ENCODE results near the gene PRIMA1.
A peak's percentile ranks its signal among the peaks of the same experiment; 100 is the strongest.

The PRIMA1 gene

DNA sequence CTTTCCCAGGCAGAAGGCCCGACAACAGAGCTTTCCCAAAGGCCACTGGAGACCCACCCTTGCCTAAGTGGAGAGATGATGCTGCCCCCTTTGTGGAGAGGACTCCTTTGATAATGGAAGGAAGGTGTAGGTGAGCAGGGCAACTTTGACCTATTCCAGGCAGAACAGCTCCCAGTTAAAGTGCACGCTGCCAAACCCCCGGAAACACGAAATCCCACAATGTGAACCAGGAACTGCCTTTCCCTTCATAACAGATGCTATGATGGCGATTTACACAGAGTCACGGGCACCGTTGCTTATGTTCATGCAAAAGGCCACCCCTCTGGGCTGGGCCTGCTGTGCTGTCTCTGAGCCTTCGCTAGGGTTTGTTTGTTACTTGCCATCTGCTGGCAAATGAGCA, 34.6 kb downstream of the PRIMA1 start:
- DNase-seq (ENCODE audit: low spot score), result no peak

GRCh38 chr14:93752980-93753561, 35.2 kb downstream of the PRIMA1 start:
- no peak for DNase-seq (ENCODE audit: low spot score)

- no peak for DNase-seq (ENCODE audit: low spot score)
Measured at GRCh38 chr14:93751946-93752655, 36.2 kb downstream of the PRIMA1 start.

GRCh38 chr14:93749076-93749420, 39.2 kb downstream of the PRIMA1 start:
- DNase-seq (ENCODE audit: low spot score), result no peak

DNA sequence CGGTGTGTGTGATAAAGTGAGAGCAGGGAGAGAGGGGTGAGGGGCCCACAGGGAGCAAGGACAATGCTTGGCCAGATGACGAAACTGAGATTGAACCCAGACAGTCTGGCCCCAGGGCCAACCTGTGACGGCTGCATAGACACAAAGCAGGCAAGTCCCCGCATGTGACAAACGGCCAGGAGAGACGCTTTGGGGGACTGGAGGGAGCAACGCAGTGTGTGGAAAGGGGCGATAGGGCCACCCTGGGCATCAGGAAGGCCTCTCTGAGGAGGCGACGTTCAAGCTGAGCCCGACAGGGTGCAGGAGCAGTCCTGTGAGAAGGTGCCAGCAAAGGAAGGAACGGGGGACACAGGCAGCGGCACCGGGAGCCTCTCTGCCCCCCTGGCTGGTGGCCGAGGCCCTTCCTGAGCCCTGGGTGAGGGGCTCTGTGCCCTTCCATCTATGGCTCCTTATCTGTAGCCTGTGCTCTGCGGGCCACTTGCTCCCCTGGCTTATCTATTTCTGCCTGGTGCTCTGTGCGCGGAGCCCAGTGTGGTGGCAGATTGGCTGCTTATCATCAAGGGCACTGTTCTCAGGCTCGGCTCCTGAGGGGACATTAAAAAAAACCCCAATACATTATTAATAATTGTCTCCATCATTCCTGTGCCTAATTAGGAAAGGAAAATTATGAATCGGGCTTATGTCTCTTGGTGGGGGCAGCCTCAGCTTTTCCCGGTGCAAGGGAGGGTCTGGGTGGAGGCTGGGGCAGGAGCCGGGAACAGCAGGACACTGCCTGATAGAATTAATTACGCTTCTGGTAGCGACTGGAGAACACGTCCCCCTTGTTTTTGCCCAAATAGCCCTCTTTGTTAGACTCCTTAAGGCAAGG, 39.8 kb downstream of the PRIMA1 start:
- DNase-seq (ENCODE audit: low spot score), result no peak

DNA sequence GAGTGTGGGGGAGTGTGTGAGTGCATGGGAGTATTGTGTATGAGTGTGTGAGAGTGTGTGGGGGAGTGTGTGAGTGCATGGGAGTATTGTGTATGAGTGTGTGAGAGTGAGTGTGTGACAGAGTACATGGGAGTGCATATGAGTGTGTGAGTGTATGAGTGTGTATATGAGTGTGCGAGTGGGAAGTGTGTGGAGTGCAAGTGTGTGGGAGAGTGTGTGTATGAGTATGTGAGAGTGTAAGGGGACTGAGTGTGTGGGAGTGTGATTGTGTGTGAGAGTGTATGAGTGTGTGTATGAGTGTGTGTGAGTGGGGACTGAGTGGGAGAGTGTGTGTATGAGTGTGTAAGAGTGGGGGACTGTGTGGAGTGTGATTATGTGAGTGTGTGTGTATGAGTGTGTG, 40.7 kb downstream of the PRIMA1 start:
- no peak for DNase-seq (ENCODE audit: low spot score)

DNA sequence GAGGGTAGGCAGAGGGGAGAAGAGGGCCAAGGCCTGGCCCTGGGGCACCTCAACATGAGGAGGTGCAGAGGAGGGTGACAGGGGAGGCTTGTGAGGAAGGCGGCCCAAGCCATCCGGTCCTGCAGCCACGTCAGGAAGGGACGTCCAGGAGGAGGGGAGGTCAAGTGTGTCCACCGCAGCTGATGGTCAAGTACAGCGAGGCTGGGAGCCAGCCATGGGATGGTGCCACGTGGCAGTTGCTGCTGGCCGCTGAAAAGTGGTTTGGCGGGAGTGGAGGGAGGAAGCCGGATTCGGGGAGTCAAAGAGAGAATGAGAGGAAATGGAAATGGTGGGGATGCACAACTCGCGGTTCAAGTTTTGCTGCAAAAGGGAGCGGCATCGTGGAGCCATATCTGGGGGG, 41.2 kb downstream of the PRIMA1 start:
- DNase-seq (ENCODE audit: low spot score), result no peak

DNA sequence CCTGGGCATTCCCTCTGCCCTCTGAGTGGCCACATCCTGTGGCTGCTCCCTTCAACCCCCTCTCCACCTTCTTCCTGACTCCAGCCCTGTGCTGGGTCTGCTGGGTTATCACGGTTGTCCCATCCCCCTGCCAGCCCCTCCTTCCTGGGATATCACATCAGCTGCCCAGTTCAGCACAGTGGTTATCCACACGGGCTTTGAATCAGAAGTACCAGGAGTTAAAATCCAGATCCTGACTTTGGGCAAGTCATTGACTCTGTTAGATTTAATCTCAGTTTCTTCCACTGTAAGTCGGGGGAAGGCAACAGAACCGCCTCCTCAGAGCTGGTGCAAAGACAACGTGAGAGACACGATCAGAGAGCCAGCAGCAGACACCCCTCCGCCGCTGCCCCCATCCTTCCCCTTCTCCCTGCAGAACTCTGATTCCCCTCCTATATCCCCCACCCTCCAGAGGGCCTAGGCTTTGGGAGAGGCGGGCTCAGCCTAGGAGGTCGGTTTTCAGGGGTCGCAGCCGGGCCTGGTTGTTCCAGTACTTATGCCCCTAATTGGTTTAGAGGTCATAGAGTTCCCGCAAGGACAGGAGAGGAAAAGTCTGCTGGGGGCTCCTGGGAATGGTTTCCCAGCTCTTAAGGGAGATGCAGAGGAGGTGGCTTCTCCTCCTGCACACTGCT, 42.5 kb downstream of the PRIMA1 start:
- DNase-seq (ENCODE audit: low spot score), result no peak

GRCh38 chr14:93744876-93745275, 43.4 kb downstream of the PRIMA1 start:
- no peak for DNase-seq (ENCODE audit: low spot score)

GRCh38 chr14:93744176-93744575, 44.1 kb downstream of the PRIMA1 start:
- no peak for DNase-seq (ENCODE audit: low spot score)

- no peak for DNase-seq (ENCODE audit: low spot score)
Measured at GRCh38 chr14:93743270-93744060, 44.8 kb downstream of the PRIMA1 start.

DNA sequence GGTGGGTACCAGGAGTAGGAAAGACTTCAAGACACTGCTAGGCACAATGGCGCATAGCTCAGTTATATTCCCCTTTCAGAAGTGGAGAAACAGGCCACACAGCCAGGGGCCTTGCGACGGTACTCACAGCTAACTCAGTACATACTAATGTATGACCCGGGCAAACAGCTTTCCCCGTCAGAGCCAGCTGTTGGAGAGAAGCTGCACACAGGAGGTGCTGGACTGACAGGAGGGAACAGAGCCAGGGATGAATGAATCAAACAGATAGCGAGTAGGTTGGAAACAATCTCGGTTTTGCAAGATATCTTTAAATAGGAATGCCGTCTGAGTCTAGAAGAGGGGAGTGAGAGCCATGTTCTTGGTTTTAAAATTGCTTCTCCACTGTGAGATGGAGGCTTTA, 45.5 kb downstream of the PRIMA1 start:
- DNase-seq (ENCODE audit: low spot score), result no peak

- no peak for DNase-seq (ENCODE audit: low spot score)
Measured at GRCh38 chr14:93741556-93742230, 46.6 kb downstream of the PRIMA1 start.

GRCh38 chr14:93737634-93738033, 50.7 kb downstream of the PRIMA1 start:
- DNase-seq (ENCODE audit: low spot score), result no peak

DNA sequence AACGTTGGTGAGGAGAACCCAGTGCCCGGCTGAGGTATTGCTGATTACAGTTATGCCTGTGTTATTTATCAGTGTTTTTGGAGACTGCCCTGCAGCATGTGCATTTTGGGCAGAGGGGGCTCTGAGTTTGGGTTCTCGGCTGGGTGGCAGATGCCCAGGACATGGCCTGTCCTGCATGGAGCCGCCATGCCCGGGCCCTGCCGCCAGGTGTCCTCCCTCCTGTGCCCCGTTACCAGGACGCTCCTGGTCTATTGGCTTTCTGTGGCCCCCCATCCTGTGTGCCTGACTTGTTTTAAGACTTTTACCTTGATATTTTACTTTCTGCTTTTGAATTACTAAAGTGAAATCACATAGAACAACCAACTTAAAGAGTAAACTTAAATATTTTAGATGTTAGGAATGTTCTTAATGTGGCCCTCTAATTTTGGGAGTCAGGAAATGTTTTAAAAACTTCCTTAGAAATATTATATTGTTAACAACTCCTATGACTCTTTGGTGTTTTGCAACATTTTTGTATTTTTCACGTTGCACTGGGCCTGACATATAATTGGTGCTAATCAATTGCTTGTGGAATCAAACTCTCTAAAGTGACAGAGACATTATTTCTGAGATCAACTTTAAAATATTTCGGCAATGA, 51.8 kb downstream of the PRIMA1 start:
- DNase-seq (ENCODE audit: low spot score), result no peak

DNA sequence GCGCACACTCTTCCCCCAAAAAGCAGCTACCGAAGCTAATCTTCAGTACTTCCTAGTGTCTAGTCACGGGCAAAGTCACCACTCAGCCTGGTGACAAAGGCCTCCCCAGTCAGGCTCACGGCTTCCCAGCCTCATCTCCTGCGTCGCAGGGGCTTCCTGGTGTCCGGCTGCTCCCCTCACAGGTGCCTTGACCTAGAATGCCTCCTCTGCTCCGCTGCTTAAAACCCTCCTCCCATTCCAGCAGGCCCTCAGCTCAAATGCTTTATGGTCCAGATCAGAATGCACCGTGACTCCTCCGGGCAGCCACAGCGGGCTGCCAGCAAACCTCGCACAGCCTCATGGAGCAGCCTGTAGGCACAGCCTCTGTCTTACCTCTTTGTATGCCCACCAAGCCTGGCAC, 53.1 kb downstream of the PRIMA1 start:
- DNase-seq (ENCODE audit: low spot score), result peak; percentile 29

DNA sequence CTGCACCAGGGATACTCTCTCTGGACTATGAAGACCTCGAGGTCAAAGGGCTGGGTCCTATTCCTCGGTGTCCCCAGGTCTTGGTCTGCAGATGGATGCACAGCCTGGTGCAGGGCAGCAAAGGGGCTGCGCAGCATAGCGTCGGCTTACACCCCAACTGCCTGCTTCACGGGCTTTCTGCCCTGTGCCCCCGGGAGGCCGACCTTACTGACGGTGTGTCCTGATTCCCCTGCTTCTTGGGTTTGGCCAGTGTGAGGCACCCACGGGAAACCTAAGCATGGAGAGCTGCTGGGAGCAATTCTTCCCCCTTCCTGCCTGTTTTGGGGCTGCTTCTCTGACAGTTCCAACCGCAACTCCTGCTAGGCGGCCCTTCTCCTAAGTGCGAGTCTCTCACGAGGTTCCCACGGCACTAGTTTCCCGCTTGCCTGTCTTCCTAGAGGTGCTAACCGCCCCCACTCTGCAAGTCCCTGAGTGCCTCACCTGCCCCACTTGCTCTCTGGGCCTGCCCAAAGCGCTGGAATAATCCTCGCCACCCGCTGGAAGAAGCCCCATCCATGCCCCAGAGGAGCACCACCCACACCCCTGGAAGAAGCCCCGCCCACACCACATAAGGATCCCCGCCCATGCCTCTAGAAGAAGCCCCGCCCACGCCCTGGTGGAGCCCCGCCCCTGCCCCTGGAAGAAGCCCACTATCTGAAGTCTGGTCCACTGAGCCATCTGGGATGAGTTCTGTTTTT, 54.0 kb downstream of the PRIMA1 start:
- DNase-seq (ENCODE audit: low spot score), result no peak

DNA sequence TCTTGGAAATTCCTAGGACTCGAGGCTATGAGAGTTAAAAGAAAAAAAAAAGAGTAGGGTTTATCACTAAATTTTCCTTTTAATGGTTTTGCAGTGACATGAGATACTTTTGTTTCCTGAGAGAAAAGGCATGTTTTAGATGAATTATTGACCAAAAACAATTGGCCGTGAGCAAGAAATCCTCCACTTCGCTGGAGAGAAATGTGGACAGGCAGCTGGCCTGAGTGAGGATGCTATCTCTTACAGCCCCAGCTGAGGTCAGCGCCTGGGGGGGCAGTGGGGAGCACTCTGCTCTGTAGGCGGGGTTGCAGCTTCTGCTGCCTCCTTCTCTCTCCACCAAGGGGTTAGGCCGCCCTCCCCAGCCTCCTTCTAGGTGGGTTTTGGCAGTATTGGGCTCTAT, 54.7 kb downstream of the PRIMA1 start:
- DNase-seq (ENCODE audit: low spot score), result no peak

- DNase-seq (ENCODE audit: low spot score), result peak; percentile 25
Measured at GRCh38 chr14:93733231-93733630, 55.1 kb downstream of the PRIMA1 start.

- DNase-seq (ENCODE audit: low spot score), result no peak
Measured at GRCh38 chr14:93732524-93732923, 55.8 kb downstream of the PRIMA1 start.
